Measurements from ENCODE around the gene CIT.

Gene CIT

GRCh38 chr12:119758234-119758633 lies 118.9 kb downstream of the CIT start:
- Mint-ChIP-seq H3K27ac (no peak overlapping the region), H3K4me3 (no peak overlapping the region), H3K9me3 (no peaks in the 10 kb centered on the region), H3K4me1 (no peaks in the 10 kb centered on the region), H3K36me3 (peaks cover 72% of the 10 kb centered on the region), H3K27me3 (no peaks in the 10 kb centered on the region)
- DNase-seq: no peak
- CTCF ChIA-PET: no interaction called here

- H3K4me1 Mint-ChIP-seq: no peaks in the 10 kb centered on the region
- H3K9me3 Mint-ChIP-seq: no peaks in the 10 kb centered on the region
- CTCF ChIA-PET: interaction anchor here (0.6 kb wide), 1 partner anchor 62 kb away, joined by 3 read pairs; no protein-coding TSS in a partner anchor
- no peaks in the 10 kb centered on the region for H3K27me3 Mint-ChIP-seq
- DNase-seq: no peak
- H3K4me3 Mint-ChIP-seq: no peak overlapping the region
- peaks cover 72% of the 10 kb centered on the region for H3K36me3 Mint-ChIP-seq
- H3K27ac Mint-ChIP-seq: no peak overlapping the region
Observed at GRCh38 chr12:119751961-119752360, 125.2 kb downstream of the CIT start.

GRCh38 chr12:119749666-119750065 lies 127.5 kb downstream of the CIT start:
- H3K36me3 Mint-ChIP-seq: peaks cover 81% of the 10 kb centered on the region
- no peak overlapping the region for H3K27ac Mint-ChIP-seq
- H3K27me3 Mint-ChIP-seq: no peaks in the 10 kb centered on the region
- DNase-seq: no peak
- no peak overlapping the region for H3K4me3 Mint-ChIP-seq
- H3K9me3 Mint-ChIP-seq: peaks cover 17% of the 10 kb centered on the region
- no peaks in the 10 kb centered on the region for H3K4me1 Mint-ChIP-seq
- CTCF ChIA-PET: interaction anchor here (1.3 kb wide), 1 partner anchor 9 kb away, joined by 3 read pairs; no protein-coding TSS in a partner anchor

- Mint-ChIP-seq H3K4me3 (no peak overlapping the region), H3K36me3 (peaks cover 82% of the 10 kb centered on the region), H3K27me3 (no peaks in the 10 kb centered on the region), H3K4me1 (no peaks in the 10 kb centered on the region), H3K9me3 (peaks cover 21% of the 10 kb centered on the region), H3K27ac (no peak overlapping the region)
- CTCF ChIA-PET: no interaction called here
- no peak for DNase-seq
Observed at GRCh38 chr12:119748497-119748896, 128.6 kb downstream of the CIT start.

- CTCF ChIA-PET: no interaction called here
- H3K27me3 Mint-ChIP-seq: no peaks in the 10 kb centered on the region
Observed at GRCh38 chr12:119746169-119746568, 131.0 kb downstream of the CIT start.

GRCh38 chr12:119744900-119745606 lies 132.1 kb downstream of the CIT start:
- H3K27me3 Mint-ChIP-seq: no peaks in the 10 kb centered on the region
- H3K4me3 Mint-ChIP-seq: no peak overlapping the region
- no peak overlapping the region for H3K27ac Mint-ChIP-seq
- no peaks in the 10 kb centered on the region for H3K4me1 Mint-ChIP-seq
- H3K36me3 Mint-ChIP-seq: peaks cover 85% of the 10 kb centered on the region
- peaks cover 21% of the 10 kb centered on the region for H3K9me3 Mint-ChIP-seq
- DNase-seq: no peak
- CTCF ChIA-PET: no interaction called here

More at GRCh38 chr12:119746169-119746568, 131.0 kb downstream of the CIT start:
- Mint-ChIP-seq H3K36me3 (peaks cover 87% of the 10 kb centered on the region), H3K4me3 (no peak overlapping the region), H3K9me3 (peaks cover 21% of the 10 kb centered on the region), H3K4me1 (no peaks in the 10 kb centered on the region), H3K27ac (no peak overlapping the region)
- no peak for DNase-seq

- CTCF ChIA-PET: no interaction called here
- Mint-ChIP-seq H3K27ac (no peak overlapping the region), H3K27me3 (no peaks in the 10 kb centered on the region), H3K36me3 (peaks cover 76% of the 10 kb centered on the region), H3K4me1 (no peaks in the 10 kb centered on the region), H3K4me3 (no peak overlapping the region), H3K9me3 (peaks cover 21% of the 10 kb centered on the region)
- no peak for DNase-seq
Observed at GRCh38 chr12:119742700-119743099, 134.4 kb downstream of the CIT start.

GRCh38 chr12:119740830-119741229 lies 136.3 kb downstream of the CIT start:
- Mint-ChIP-seq H3K36me3 (peaks cover 69% of the 10 kb centered on the region), H3K27me3 (no peaks in the 10 kb centered on the region), H3K27ac (no peak overlapping the region), H3K4me1 (no peaks in the 10 kb centered on the region), H3K9me3 (peaks cover 12% of the 10 kb centered on the region), H3K4me3 (no peak overlapping the region)
- CTCF ChIA-PET: interaction anchor here (1.2 kb wide), 1 partner anchor 9 kb away, joined by 3 read pairs; no protein-coding TSS in a partner anchor
- no peak for DNase-seq

- H3K27ac Mint-ChIP-seq: no peak overlapping the region
- H3K4me1 Mint-ChIP-seq: peaks cover 2% of the 10 kb centered on the region
- DNase-seq: no peak
- no peaks in the 10 kb centered on the region for H3K9me3 Mint-ChIP-seq
- CTCF ChIA-PET: no interaction called here
- no peak overlapping the region for H3K4me3 Mint-ChIP-seq
- H3K27me3 Mint-ChIP-seq: no peaks in the 10 kb centered on the region
- peaks cover 41% of the 10 kb centered on the region for H3K36me3 Mint-ChIP-seq
Observed at GRCh38 chr12:119735079-119735478, 142.0 kb downstream of the CIT start.

- Mint-ChIP-seq H3K9me3 (no peaks in the 10 kb centered on the region), H3K27ac (no peak overlapping the region), H3K27me3 (no peaks in the 10 kb centered on the region), H3K4me1 (peaks cover 2% of the 10 kb centered on the region), H3K4me3 (no peak overlapping the region), H3K36me3 (peaks cover 40% of the 10 kb centered on the region)
- CTCF ChIA-PET: no interaction called here
- DNase-seq: no peak
Observed at GRCh38 chr12:119730381-119730780, 146.7 kb downstream of the CIT start.

GRCh38 chr12:119729871-119730270 lies 147.2 kb downstream of the CIT start:
- DNase-seq: no peak
- CTCF ChIA-PET: no interaction called here
- Mint-ChIP-seq H3K27ac (no peak overlapping the region), H3K36me3 (peaks cover 42% of the 10 kb centered on the region), H3K4me3 (no peak overlapping the region), H3K9me3 (no peaks in the 10 kb centered on the region), H3K4me1 (peaks cover 2% of the 10 kb centered on the region), H3K27me3 (no peaks in the 10 kb centered on the region)

GRCh38 chr12:119728444-119728745 lies 148.7 kb downstream of the CIT start:
- no peak overlapping the region for H3K4me3 Mint-ChIP-seq
- CTCF ChIA-PET: no interaction called here
- DNase-seq: no peak
- no peaks in the 10 kb centered on the region for H3K9me3 Mint-ChIP-seq
- H3K36me3 Mint-ChIP-seq: peaks cover 38% of the 10 kb centered on the region
- no peaks in the 10 kb centered on the region for H3K27me3 Mint-ChIP-seq
- H3K27ac Mint-ChIP-seq: peak overlapping the region; percentile 22
- H3K4me1 Mint-ChIP-seq: peaks cover 2% of the 10 kb centered on the region

GRCh38 chr12:119727600-119728443 lies 149.3 kb downstream of the CIT start:
- H3K27me3 Mint-ChIP-seq: no peaks in the 10 kb centered on the region
- no peaks in the 10 kb centered on the region for H3K9me3 Mint-ChIP-seq
- H3K4me1 Mint-ChIP-seq: peaks cover 2% of the 10 kb centered on the region
- no peak overlapping the region for H3K4me3 Mint-ChIP-seq
- no peak for DNase-seq
- no peak overlapping the region for H3K27ac Mint-ChIP-seq
- H3K36me3 Mint-ChIP-seq: peaks cover 35% of the 10 kb centered on the region
- CTCF ChIA-PET: no interaction called here

GRCh38 chr12:119725523-119725922 lies 151.6 kb downstream of the CIT start:
- H3K27me3 Mint-ChIP-seq: no peaks in the 10 kb centered on the region
- CTCF ChIA-PET: no interaction called here
- peaks cover 48% of the 10 kb centered on the region for H3K36me3 Mint-ChIP-seq
- DNase-seq: no peak
- no peak overlapping the region for H3K27ac Mint-ChIP-seq
- H3K4me3 Mint-ChIP-seq: no peak overlapping the region
- H3K9me3 Mint-ChIP-seq: no peaks in the 10 kb centered on the region
- H3K4me1 Mint-ChIP-seq: no peaks in the 10 kb centered on the region

- H3K4me3 Mint-ChIP-seq: no peak overlapping the region
- H3K27ac Mint-ChIP-seq: no peak overlapping the region
- H3K4me1 Mint-ChIP-seq: no peaks in the 10 kb centered on the region
- CTCF ChIA-PET: no interaction called here
- H3K9me3 Mint-ChIP-seq: no peaks in the 10 kb centered on the region
- H3K27me3 Mint-ChIP-seq: no peaks in the 10 kb centered on the region
- H3K36me3 Mint-ChIP-seq: peaks cover 68% of the 10 kb centered on the region
- DNase-seq: no peak
Observed at GRCh38 chr12:119721306-119721705, 155.8 kb downstream of the CIT start.
